Transverse colon (tissue), 4 donors: Measurements from ENCODE around the gene PNLIPRP2.

Experiments
- POLR2A ChIP-seq: fragments of 450-650 bp; IDR thresholded peaks from one replicate; pipeline ENCODE4 v1.6.1; 2016; ENCODE audit warnings: antibody characterized with exemption, mild to moderate bottlenecking, moderate library complexity
- POLR2AphosphoS5 ChIP-seq, 3 donors: sonication (generic); formaldehyde crosslinking; IDR thresholded peaks; one replicate each; pipeline ENCODE4 v1.6.1; 2016; ENCODE audit warnings: antibody characterized with exemption in 3 of 3
- TF ChIP-seq, protein P1 (sequence below), 5 experiments: fragments of 200-600 bp in 3 of 5; fragments of 450-650 bp in 2 of 5; sonication (generic) in 3 of 5; IDR thresholded peaks; 1 replicate in 2 of 5; 2 replicates in 3 of 5; pipeline ENCODE4 v1.5.1; 2016 to 2017; ENCODE audit warnings: antibody characterized with exemption in 5 of 5, inconsistent platforms in 3 of 5, mild to moderate bottlenecking in 2 of 5, moderate library complexity in 1 of 5

DNA sequence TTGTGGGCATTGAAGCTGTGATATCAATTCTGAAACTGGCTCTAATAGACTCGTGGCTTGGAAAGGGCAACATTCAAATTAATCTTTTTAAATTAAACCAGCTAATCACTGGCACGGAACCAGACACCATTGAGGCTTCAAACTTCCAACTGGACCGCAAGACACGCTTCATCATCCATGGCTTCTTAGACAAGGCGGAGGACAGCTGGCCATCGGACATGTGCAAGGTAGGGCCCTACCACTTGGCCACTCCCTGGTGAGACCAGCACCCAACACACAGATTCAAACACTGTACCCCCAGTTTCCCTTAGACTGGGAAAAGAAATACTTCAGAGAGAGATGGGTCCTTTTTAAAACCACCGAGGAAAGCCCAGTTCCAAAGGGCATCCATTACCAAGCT lies 5.1 kb downstream of the PNLIPRP2 start:
- TF ChIP-seq, protein P1, sequence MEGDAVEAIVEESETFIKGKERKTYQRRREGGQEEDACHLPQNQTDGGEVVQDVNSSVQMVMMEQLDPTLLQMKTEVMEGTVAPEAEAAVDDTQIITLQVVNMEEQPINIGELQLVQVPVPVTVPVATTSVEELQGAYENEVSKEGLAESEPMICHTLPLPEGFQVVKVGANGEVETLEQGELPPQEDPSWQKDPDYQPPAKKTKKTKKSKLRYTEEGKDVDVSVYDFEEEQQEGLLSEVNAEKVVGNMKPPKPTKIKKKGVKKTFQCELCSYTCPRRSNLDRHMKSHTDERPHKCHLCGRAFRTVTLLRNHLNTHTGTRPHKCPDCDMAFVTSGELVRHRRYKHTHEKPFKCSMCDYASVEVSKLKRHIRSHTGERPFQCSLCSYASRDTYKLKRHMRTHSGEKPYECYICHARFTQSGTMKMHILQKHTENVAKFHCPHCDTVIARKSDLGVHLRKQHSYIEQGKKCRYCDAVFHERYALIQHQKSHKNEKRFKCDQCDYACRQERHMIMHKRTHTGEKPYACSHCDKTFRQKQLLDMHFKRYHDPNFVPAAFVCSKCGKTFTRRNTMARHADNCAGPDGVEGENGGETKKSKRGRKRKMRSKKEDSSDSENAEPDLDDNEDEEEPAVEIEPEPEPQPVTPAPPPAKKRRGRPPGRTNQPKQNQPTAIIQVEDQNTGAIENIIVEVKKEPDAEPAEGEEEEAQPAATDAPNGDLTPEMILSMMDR (IDR thresholded peaks at IDR 0.05): no peak
- TF ChIP-seq POLR2A (no peak), POLR2AphosphoS5 (IDR thresholded peaks at IDR 0.05) (no peak)
